Lower leg skin (tissue), 3 donors: ENCODE measurements around the gene PROC.

Experiments
- POLR2A ChIP-seq, 2 donors: fragments of 450-650 bp; IDR thresholded peaks; one replicate each; pipeline ENCODE4 v1.6.1; 2016 to 2017; ENCODE audit warnings: antibody characterized with exemption in 2 of 2, mild to moderate bottlenecking in 1 of 2, moderate library complexity in 1 of 2
- TF ChIP-seq, protein P1 (sequence below), 3 donors: fragments of 450-650 bp; IDR thresholded peaks; one replicate each; pipeline ENCODE4 v1.5.1; 2016; ENCODE audit warnings: antibody characterized with exemption in 3 of 3, mild to moderate bottlenecking in 3 of 3, moderate library complexity in 2 of 3

DNA sequence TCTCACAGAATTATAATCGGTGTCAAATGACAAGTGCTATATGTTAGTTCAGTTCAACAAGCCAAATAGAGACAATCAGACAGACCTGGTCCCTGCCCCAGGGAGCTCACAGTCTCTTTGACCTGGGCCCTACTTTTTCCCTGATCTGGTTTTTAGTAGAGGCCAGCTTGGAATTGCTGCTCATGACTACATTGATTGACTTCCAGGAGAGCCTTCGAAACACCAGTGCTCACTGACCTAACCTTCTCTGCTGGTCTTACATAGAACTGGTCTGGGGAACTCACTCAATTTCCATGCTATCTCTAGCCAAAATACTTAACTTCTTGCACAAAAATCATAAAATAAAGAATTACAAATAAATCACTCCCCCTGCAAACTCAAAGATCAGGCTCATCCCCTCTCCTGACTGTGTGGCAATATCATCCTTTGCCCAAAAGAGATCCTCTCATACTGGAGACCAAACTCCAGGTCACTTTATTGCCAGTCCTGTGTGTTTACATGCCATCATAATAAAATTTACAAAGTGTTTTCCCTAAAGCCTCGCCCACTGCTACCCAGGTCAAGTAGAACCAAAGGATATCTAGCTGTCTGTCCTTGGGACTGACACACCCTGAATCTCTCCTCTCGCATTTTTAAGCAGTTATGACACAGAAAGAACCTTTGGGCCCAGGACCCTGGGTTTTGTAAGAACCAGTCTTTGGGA, 53.2 kb downstream of the PROC start:
- no peak for TF ChIP-seq POLR2A (IDR thresholded peaks at IDR 0.05)
- TF ChIP-seq, protein P1, sequence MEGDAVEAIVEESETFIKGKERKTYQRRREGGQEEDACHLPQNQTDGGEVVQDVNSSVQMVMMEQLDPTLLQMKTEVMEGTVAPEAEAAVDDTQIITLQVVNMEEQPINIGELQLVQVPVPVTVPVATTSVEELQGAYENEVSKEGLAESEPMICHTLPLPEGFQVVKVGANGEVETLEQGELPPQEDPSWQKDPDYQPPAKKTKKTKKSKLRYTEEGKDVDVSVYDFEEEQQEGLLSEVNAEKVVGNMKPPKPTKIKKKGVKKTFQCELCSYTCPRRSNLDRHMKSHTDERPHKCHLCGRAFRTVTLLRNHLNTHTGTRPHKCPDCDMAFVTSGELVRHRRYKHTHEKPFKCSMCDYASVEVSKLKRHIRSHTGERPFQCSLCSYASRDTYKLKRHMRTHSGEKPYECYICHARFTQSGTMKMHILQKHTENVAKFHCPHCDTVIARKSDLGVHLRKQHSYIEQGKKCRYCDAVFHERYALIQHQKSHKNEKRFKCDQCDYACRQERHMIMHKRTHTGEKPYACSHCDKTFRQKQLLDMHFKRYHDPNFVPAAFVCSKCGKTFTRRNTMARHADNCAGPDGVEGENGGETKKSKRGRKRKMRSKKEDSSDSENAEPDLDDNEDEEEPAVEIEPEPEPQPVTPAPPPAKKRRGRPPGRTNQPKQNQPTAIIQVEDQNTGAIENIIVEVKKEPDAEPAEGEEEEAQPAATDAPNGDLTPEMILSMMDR (IDR thresholded peaks at IDR 0.05): no peak
